H1 (cell line): Measurements from ENCODE around the gene RREB1. TPM values are rescaled to one million over a fixed set of nuclear protein-coding genes. Genes with fewer than 3 reads are reported as not detected.

Experiments used
- CEBPB ChIP-seq: IDR thresholded peaks from 2 replicates; pipeline ENCODE4 v1.6.1; 2012; ENCODE audit warnings: low read depth, low read length
- CHD7 ChIP-seq: fragments of 300-600 bp; sonication (generic); IDR thresholded peaks from 2 replicates; pipeline ENCODE4 v1.7.1; 2012; ENCODE audit warnings: low read length, moderate library complexity, mild to moderate bottlenecking, inconsistent platforms; ENCODE audit not compliant: insufficient replicate concordance
- KDM4A ChIP-seq: IDR thresholded peaks from one replicate; pipeline ENCODE4 v1.7.1; 2012; ENCODE audit warnings: low read depth, mild to moderate bottlenecking, moderate library complexity, low read length, inconsistent platforms; ENCODE audit not compliant: severe bottlenecking
- RAD21 ChIP-seq, 2 experiments: IDR thresholded peaks in 1 of 2; conservative IDR thresholded peaks in 1 of 2; 2 replicates each; pipeline ENCODE4 v1.6.1; 2011; ENCODE audit warnings: low read depth in 2 of 2, low read length in 2 of 2, improper control_type of control experiment in 1 of 2, inconsistent platforms in 1 of 2, mild to moderate bottlenecking in 1 of 2, moderate library complexity in 1 of 2
- RNF2 ChIP-seq: fragments of 200-900, 300-1000 bp; sonication (generic); IDR thresholded peaks from 2 replicates; pipeline ENCODE4 v1.7.1; 2016; ENCODE audit warnings: borderline replicate concordance, low read depth, mild to moderate bottlenecking, antibody characterized with exemption, low read length; ENCODE audit not compliant: poor library complexity, severe bottlenecking; ENCODE audit errors: missing control alignments
- SIN3A ChIP-seq, 2 experiments: IDR thresholded peaks in 1 of 2; conservative IDR thresholded peaks in 1 of 2; 2 replicates each; pipeline ENCODE4 v1.6.1; 2011 to 2012; ENCODE audit warnings: low read length in 2 of 2, improper control_type of control experiment in 1 of 2, low read depth in 1 of 2, mild to moderate bottlenecking in 1 of 2
- SIRT6 ChIP-seq: IDR thresholded peaks from one replicate; pipeline ENCODE4 v1.7.1; 2012; ENCODE audit warnings: low read length, inconsistent platforms
- USF2 ChIP-seq: IDR thresholded peaks from 2 replicates; pipeline ENCODE4 v1.6.1; 2011; ENCODE audit warnings: low read length, improper control_type of control experiment
- polyA plus RNA-seq, 7 experiments: library from polyadenylated mRNA; depleted of rRNA in 3 of 7; stranded (reverse) in 5 of 7; unstranded in 2 of 7; fragments of >200 nt in 5 of 7; fragments of 200-250 nt in 2 of 7; gene quantifications; 1 replicate in 5 of 7; 2 replicates in 1 of 7; 4 replicates in 1 of 7; pipeline versions ENCODE4 v1.2.1 to v1.2.3, GENCODE V29; 2011 to 2013; ENCODE audit warnings: missing spikeins in 2 of 7, mixed read lengths in 2 of 7
- total RNA-seq: library from RNA; stranded (reverse); fragmentation: NEBNext Ultra II Directional; extraction: Animal tissue kit (Norgen Biotek cat#: 25700); gene quantifications from 2 replicates; pipeline ENCODE4 v1.2.1, GENCODE V29; 2021

RREB1 gene
- total and polyA plus RNA-seq, 2 of the 8 experiments (the other 6 are each of a cell fraction or from before 2014, with no cell fraction given) = 3.9 to 34.7 TPM

- no peak for TF ChIP-seq SIN3A (conservative IDR thresholded peaks at IDR 0.05 in 1 of 2, IDR thresholded peaks at IDR 0.05 in 1 of 2; ENCODE audit: low read depth in 1 of 2, low read length in 2 of 2)
- TF ChIP-seq USF2 = no peak
- TF ChIP-seq KDM4A = no peak
- no peak for TF ChIP-seq CEBPB
- no peak for TF ChIP-seq RNF2
- TF ChIP-seq RAD21 (IDR thresholded peaks at IDR 0.05 in 1 of 2, conservative IDR thresholded peaks at IDR 0.05 in 1 of 2; ENCODE audit: low read depth in 2 of 2, low read length in 2 of 2) = no peak
- TF ChIP-seq CHD7 = no peak
- TF ChIP-seq SIRT6 = no peak
- TF ChIP-seq, all 59 proteins: peak for 0
Measured at GRCh38 chr6:7241160-7241559, 133.4 kb downstream of the RREB1 start (continued).
